ENCODE results near the gene HEPHL1. TPM values are rescaled to one million over a fixed set of nuclear protein-coding genes. Genes with fewer than 3 reads are reported as not detected.

The HEPHL1 gene
- total RNA-seq, 1 donor from 2014 or later = 0.26 TPM

- Histone ChIP-seq H3K27me3 (ENCODE audit: control insufficient read depth, insufficient read depth, low read length) (no peaks in the 10 kb centered on the region), H3K4me3 (ENCODE audit: low read depth, low read length) (peak overlapping the region; percentile 69), H3K36me3 (ENCODE audit: control insufficient read depth, insufficient read depth, low read length) (no peaks in the 10 kb centered on the region)
- DNase-seq (ENCODE audit: low read depth) (peak; percentile 71), FAIRE-seq (no peak)
- TF ChIP-seq, protein P1, sequence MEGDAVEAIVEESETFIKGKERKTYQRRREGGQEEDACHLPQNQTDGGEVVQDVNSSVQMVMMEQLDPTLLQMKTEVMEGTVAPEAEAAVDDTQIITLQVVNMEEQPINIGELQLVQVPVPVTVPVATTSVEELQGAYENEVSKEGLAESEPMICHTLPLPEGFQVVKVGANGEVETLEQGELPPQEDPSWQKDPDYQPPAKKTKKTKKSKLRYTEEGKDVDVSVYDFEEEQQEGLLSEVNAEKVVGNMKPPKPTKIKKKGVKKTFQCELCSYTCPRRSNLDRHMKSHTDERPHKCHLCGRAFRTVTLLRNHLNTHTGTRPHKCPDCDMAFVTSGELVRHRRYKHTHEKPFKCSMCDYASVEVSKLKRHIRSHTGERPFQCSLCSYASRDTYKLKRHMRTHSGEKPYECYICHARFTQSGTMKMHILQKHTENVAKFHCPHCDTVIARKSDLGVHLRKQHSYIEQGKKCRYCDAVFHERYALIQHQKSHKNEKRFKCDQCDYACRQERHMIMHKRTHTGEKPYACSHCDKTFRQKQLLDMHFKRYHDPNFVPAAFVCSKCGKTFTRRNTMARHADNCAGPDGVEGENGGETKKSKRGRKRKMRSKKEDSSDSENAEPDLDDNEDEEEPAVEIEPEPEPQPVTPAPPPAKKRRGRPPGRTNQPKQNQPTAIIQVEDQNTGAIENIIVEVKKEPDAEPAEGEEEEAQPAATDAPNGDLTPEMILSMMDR (IDR thresholded peaks at IDR 0.05; ENCODE audit: insufficient read depth, low read length, severe bottlenecking) = no peak
Observed at GRCh38 chr11:94129512-94130297, 108.6 kb downstream of the HEPHL1 start.

- H3K27me3 ChIP-seq (ENCODE audit: control insufficient read depth, insufficient read depth, low read length) = no peaks in the 10 kb centered on the region
- peak; percentile 95 for DNase-seq (ENCODE audit: low read depth)
- peak; percentile 28 for FAIRE-seq
- H3K36me3 ChIP-seq (ENCODE audit: control insufficient read depth, insufficient read depth, low read length) = no peaks in the 10 kb centered on the region
- H3K4me3 ChIP-seq (ENCODE audit: low read depth, low read length) = peak overlapping the region; percentile 69
- TF ChIP-seq, protein P1 (IDR thresholded peaks at IDR 0.05; ENCODE audit: insufficient read depth, low read length, severe bottlenecking) = no peak
Observed at GRCh38 chr11:94130298-94131046, 109.3 kb downstream of the HEPHL1 start.

- H3K4me3 ChIP-seq (ENCODE audit: low read depth, low read length) = peak overlapping the region; percentile 3
- DNase-seq (ENCODE audit: low read depth) (peak; percentile 63), FAIRE-seq (no peak)
- H3K36me3 ChIP-seq (ENCODE audit: control insufficient read depth, insufficient read depth, low read length) = no peaks in the 10 kb centered on the region
- TF ChIP-seq, protein P1 (IDR thresholded peaks at IDR 0.05; ENCODE audit: insufficient read depth, low read length, severe bottlenecking) = no peak
- H3K27me3 ChIP-seq (ENCODE audit: control insufficient read depth, insufficient read depth, low read length) = no peaks in the 10 kb centered on the region
Observed at GRCh38 chr11:94131047-94131717, 110.0 kb downstream of the HEPHL1 start.

DNA sequence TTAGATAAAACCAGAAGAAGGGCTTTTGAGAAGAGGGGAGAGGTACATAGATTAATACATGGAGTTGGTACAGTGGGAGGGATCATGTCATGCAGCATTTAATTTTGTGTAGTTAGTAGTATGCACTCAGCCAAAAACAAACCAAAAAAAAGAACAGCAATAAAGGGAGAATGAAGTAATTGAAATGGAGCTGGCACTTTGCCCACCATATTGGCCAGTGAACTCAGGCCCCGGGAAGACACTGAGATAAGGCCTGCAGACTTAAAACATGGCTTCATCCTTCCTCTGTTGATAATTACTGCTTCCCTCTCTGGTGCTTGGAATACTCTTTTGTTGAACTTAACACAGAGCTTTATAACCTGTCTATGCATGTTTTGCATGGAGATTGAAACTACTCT lies 110.6 kb downstream of the HEPHL1 start:
- no peak for FAIRE-seq
- DNase-seq (ENCODE audit: low read depth) = no peak
- H3K4me3 ChIP-seq (ENCODE audit: low read depth, low read length) = no peak overlapping the region
- TF ChIP-seq, protein P1 (IDR thresholded peaks at IDR 0.05; ENCODE audit: insufficient read depth, low read length, severe bottlenecking) = no peak
- no peaks in the 10 kb centered on the region for H3K36me3 ChIP-seq (ENCODE audit: control insufficient read depth, insufficient read depth, low read length)
- H3K27me3 ChIP-seq (ENCODE audit: control insufficient read depth, insufficient read depth, low read length) = no peaks in the 10 kb centered on the region

DNA sequence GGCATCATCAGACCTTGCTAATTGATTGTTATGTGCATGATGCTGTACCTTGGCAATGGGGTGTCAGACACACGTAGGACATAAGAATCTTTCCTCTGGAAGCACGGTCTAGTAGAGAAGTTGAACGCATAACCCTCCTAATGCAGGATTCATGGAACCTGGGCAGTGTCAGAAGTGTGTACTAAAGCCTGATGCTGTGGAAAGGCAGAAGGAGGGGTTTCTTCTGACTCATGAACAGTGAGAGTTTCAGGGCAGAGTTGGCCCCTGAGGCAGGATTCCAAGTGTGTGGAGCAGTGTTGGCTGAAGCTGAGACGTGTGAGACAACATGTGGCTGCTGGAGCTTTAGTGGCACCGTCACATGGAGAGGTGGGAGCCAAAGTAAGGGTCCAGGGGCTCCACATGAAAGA lies 111.0 kb downstream of the HEPHL1 start:
- Histone ChIP-seq H3K36me3 (ENCODE audit: control insufficient read depth, insufficient read depth, low read length) (no peaks in the 10 kb centered on the region), H3K4me3 (ENCODE audit: low read depth, low read length) (no peak overlapping the region), H3K27me3 (ENCODE audit: control insufficient read depth, insufficient read depth, low read length) (no peaks in the 10 kb centered on the region)
- FAIRE-seq = no peak
- TF ChIP-seq, protein P1 (IDR thresholded peaks at IDR 0.05; ENCODE audit: insufficient read depth, low read length, severe bottlenecking) = no peak
- DNase-seq (ENCODE audit: low read depth) = peak; percentile 96

Data from bronchial epithelial cell (primary cell).